Lower lobe of right lung (tissue), 2 donors: ENCODE measurements around the gene AP2A2. TPM values are rescaled to one million over a fixed set of nuclear protein-coding genes. Genes with fewer than 3 reads are reported as not detected.

ENCODE experiments used
- ATAC-seq, 2 donors: fragments of 200-7000 bp; cut with Tn5 transposase; one replicate each; pipeline ENCODE4 v1.9.1; 2020 to 2022; ENCODE audit warnings: mild to moderate bottlenecking in 2 of 2, moderate library complexity in 2 of 2
- DNase-seq: peaks from one replicate; pipeline ENCODE4 v3.0.0-alpha.2; 2020
- H3K27ac ChIP-seq: fragments of 200-600 bp; one replicate; pipeline ENCODE4 v1.8.0; 2022
- H3K27me3 ChIP-seq: fragments of 200-600 bp; one replicate; pipeline ENCODE4 v1.8.0; 2022; ENCODE audit warnings: low read depth
- H3K36me3 ChIP-seq: fragments of 200-600 bp; one replicate; pipeline ENCODE4 v1.8.0; 2022; ENCODE audit warnings: mild to moderate bottlenecking
- H3K4me1 ChIP-seq: fragments of 200-600 bp; one replicate; pipeline ENCODE4 v1.8.0; 2022
- H3K4me3 ChIP-seq: fragments of 200-600 bp; one replicate; pipeline ENCODE4 v1.8.0; 2022; ENCODE audit warnings: mild to moderate bottlenecking
- H3K9me3 ChIP-seq: fragments of 200-600 bp; one replicate; pipeline ENCODE4 v1.8.0; 2022
- CTCF ChIP-seq: fragments of 200-600 bp; IDR thresholded peaks from one replicate; pipeline ENCODE4 v1.8.0; 2022; ENCODE audit warnings: antibody characterized with exemption, mild to moderate bottlenecking
- intact Hi-C: fragments of 100-400 bp; cut with DNase I; formaldehyde crosslinking; loops from one replicate; pipeline ENCODE4 v1.11.0; 2022
- total RNA-seq: library from RNA; stranded (reverse); fragmentation: NEBNext Ultra II Directional; extraction: Animal tissue kit (Norgen Biotek cat#: 25700); gene quantifications from one replicate; pipeline ENCODE4 v1.2.1, GENCODE V29; 2021
- donor health status: DM: no; HTN: yes; CAD: no; lungs with severe emphysema.

Gene AP2A2
- total RNA-seq, 1 donor from 2014 or later, result 130 TPM

- TF ChIP-seq CTCF, result no peak
- H3K4me1 ChIP-seq, result no peaks in the 10 kb centered on the region
- no peaks in the 10 kb centered on the region for H3K27me3 ChIP-seq
- no peak overlapping the region for H3K27ac ChIP-seq
- no peak for ATAC-seq
- DNase-seq, result no peak
- peaks cover 69% of the 10 kb centered on the region for H3K36me3 ChIP-seq
- intact Hi-C loops, result no loop called here
- no peaks in the 10 kb centered on the region for H3K9me3 ChIP-seq
- H3K4me3 ChIP-seq, result no peak overlapping the region
These were observed 25.1 kb upstream of the AP2A2 start for GRCh38 chr11:900545-900944.

GRCh38 chr11:901452-902061 is 24.1 kb upstream of the AP2A2 start:
- Histone ChIP-seq H3K4me1 (no peaks in the 10 kb centered on the region), H3K27me3 (no peaks in the 10 kb centered on the region), H3K27ac (no peak overlapping the region), H3K4me3 (no peak overlapping the region), H3K36me3 (peaks cover 69% of the 10 kb centered on the region), H3K9me3 (no peaks in the 10 kb centered on the region)
- DNase-seq, result no peak
- ATAC-seq, result no peak
- TF ChIP-seq CTCF, result no peak
- intact Hi-C loops, result no loop called here

- DNase-seq (no peak), ATAC-seq (no peak)
- Histone ChIP-seq H3K4me1 (peaks cover 2% of the 10 kb centered on the region), H3K27me3 (no peaks in the 10 kb centered on the region), H3K27ac (no peak overlapping the region), H3K4me3 (no peak overlapping the region), H3K36me3 (peaks cover 54% of the 10 kb centered on the region), H3K9me3 (no peaks in the 10 kb centered on the region)
- TF ChIP-seq CTCF, result no peak
- intact Hi-C loops, result no loop called here
These were observed 21.3 kb upstream of the AP2A2 start for GRCh38 chr11:904380-904779.

- Histone ChIP-seq H3K9me3 (no peaks in the 10 kb centered on the region), H3K27me3 (no peaks in the 10 kb centered on the region), H3K36me3 (peaks cover 38% of the 10 kb centered on the region), H3K4me3 (no peak overlapping the region), H3K27ac (no peak overlapping the region), H3K4me1 (peaks cover 11% of the 10 kb centered on the region)
- ATAC-seq, result no peak
- TF ChIP-seq CTCF, result no peak
- intact Hi-C loops, result no loop called here
- DNase-seq, result no peak
These were observed 19.7 kb upstream of the AP2A2 start for GRCh38 chr11:905952-906351.

GRCh38 chr11:907668-908067 is 18.0 kb upstream of the AP2A2 start:
- no peak for ATAC-seq
- Histone ChIP-seq H3K27ac (no peak overlapping the region), H3K4me3 (no peak overlapping the region), H3K9me3 (no peaks in the 10 kb centered on the region), H3K4me1 (peaks cover 17% of the 10 kb centered on the region), H3K27me3 (no peaks in the 10 kb centered on the region), H3K36me3 (peaks cover 21% of the 10 kb centered on the region)
- no peak for DNase-seq
- intact Hi-C loops, result no loop called here
- TF ChIP-seq CTCF, result no peak
